NCI-H345 treated with DMSO at 0.1 percent for 48 hours (cell line): ENCODE data around the gene TCF20.

ENCODE experiments used
- DNase-seq: peaks from one replicate; lab custom pipeline; 2025; ENCODE audit not compliant: unreplicated experiment; lab: John Stamatoyannopoulos, UW

TCF20 gene

GRCh38 chr22:42282252-42282942 lies 11.9 kb upstream of the TCF20 start:
- DNase-seq = no peak

- DNase-seq = no peak
These were observed 11.3 kb upstream of the TCF20 start for GRCh38 chr22:42281706-42282251.

- no peak for DNase-seq
These were observed 10.8 kb upstream of the TCF20 start for GRCh38 chr22:42281284-42281683.

GRCh38 chr22:42280836-42281235 lies 10.4 kb upstream of the TCF20 start:
- DNase-seq = no peak

DNA sequence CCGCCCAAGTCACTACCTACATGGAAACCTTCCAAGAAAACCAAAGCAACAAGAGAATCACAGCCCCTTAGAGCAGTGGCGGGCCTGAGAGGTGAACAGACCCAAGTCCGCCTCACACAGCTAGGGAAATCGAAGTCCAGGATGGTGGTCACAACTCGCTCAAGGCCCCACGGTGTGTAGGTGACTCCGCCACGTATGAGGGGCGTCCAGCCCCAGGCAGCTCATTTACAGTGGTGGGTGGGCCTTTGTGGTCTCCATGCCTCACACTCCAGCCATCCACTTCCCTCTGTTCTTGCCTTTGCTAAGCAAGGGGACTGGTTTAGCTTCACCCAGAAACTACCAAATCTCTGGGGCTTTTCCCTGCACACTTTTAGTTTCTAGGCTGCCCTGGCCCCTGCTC lies 9.7 kb upstream of the TCF20 start:
- no peak for DNase-seq

- DNase-seq = no peak
These were observed 9.1 kb upstream of the TCF20 start for GRCh38 chr22:42279425-42280020.

- no peak for DNase-seq
These were observed 7.7 kb upstream of the TCF20 start for GRCh38 chr22:42277988-42278776.

GRCh38 chr22:42277232-42277753 lies 6.8 kb upstream of the TCF20 start:
- DNase-seq = no peak

DNA sequence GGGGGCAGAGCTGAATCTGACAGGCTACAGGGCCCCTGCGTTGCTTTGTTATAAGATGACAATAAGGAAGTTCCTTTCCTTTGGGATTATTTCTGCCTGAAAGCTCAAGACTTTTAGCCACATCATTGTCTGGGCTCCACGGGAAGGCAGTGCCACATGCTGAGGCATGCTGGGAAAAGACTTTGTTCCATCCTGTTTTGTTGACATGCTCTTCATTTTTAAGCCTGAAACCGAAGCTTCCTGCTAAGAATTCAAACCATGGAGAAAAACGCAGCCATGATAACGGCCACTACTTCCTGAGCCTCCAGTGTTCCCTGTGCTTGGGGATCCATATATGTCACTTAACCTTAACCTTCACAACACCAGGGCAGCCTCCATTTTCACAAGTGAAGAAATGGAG lies 5.5 kb upstream of the TCF20 start:
- no peak for DNase-seq

DNA sequence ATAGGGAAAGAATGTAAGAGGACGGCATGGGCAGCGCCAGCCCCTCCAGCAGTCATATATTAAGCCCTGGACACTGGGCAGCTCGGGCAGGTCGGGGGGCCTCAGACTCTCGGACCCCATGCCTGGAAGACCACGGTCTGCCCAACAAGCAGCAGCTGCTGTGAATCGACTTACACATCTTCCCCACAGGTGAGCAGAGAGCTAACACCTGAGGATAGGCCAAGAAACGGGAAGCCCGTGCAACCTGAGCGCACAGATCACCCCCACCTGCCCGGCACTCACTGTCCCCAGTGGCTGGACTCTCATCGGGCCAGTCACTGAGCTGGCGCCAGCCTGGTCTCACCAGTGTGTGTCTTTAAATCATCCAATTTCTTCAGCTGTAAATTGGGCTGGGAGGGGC lies 4.7 kb upstream of the TCF20 start:
- DNase-seq = no peak

- DNase-seq = no peak
These were observed 3.5 kb upstream of the TCF20 start for GRCh38 chr22:42273855-42274451.

DNA sequence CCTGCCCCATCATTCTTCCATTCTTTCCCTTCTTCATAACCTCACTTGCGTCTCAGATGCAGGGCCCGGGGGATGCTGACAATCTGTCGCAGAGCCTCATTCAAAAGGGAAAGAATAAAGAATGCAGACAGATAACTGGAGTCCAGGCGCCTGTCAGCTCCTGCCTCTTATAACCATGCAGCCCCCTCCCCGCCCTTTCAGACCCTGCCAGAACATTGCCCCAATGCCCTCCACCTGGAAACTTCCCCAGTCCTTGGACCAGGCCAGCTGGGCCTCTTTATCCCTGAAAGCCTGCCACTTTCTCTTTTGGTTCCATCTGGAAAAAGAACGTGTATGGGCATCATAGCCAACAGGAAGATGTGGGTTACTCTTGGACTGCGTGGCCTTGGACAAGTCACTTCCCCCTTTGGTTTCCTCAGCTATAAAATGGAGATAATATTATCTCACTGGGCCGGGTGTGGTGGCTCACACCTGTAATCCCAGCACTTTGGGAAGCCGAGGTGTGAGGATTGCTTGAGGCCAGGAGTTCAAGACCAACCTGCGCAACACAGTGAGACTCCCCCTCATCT lies 2.1 kb upstream of the TCF20 start:
- DNase-seq = no peak

- no peak for DNase-seq
These were observed 1.5 kb upstream of the TCF20 start for GRCh38 chr22:42271906-42272305.

DNA sequence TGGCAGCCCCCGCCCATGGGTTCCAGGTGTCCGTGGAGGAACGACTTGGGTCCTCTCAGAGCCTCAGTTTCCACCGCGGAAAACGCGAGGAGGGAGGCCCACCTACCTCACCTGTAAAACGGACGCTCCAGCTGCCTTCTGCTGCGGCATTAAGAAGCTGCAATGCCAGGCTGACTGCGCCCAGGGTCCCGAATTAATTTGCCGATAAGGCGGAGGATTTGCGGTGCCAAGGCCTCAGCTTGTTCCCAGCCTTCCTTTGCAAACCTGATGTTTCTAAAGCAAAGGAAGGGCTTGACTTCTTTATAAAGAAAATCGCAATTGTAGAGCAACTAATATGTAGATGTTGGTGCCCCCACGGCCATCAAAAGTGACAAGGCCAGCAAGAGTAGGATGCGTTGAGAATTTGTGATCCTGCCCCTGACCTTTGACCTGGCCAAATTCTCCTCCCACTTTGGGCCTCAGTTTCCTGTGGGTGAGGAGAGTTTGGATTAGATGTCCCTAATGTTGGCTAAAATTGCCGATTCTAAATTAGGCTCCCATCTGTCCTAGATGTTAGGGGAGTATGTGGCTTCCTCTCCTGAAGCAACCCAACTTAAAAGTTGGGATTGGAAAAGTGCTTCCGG lies 849 bp upstream of the TCF20 start:
- no peak for DNase-seq

- DNase-seq = no peak
These were observed 310 bp downstream of the TCF20 start for GRCh38 chr22:42270176-42270509.

DNA sequence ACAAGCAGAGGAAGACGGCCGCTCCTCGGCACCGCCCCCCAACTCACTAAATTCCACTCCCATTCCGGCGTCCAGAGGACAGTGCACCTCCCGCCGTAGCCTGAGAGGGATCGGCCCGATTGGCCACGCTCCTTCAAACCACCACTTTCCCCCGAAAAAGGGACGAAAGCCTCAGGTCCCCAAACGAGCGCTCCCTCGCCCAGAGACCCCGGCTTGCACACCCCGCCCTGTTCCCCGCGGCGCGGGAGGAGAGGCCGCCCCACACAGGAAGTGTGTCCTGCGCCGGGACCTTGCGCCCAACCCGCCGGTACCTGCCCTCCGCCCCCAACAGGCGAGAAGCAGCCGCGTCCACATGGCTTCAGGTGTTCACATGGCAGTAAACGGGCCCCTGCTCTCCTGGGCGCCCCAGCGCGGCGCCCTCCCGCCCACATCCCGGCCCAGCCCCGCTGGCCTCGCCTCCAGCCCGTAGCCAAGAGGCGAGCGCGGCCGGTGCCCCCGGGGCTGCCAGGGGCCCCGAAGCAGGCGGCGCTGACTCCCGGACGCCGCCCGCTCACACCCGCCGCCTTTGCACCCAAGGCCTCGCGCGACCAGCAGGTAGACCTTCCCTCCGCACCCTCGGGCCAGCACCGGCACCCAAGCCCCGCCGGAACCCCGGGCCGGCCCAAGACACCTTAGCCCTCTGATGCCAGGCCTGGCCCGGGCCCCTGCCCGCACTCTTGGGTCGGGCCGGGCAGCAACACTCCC lies 849 bp downstream of the TCF20 start:
- DNase-seq = no peak

DNA sequence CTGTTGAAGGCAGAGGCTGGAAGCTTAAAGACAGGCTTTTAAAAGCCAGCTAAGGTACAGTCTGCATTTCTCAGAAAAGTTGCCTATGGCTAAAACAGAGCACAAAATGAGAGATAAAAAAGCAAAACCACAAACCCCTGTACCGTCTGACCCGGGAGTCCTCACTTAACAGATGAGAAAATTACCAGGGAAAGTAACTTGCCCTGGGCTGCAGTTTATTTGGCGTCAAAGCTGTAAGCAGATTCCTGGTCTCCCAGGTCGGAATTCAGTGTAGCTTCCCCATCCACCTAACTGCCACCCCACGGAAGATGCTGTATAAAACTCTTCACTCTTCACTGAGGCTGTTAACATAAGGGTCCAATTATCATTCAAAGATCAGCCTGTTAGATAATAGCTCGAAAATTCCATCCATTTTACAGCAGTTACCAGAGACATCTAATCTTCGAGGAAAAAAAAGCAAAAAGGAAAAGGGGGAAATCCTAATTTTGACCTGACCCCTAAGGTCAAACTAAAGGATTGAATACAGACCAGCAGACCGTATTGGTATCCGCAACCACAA lies 1.5 kb downstream of the TCF20 start:
- no peak for DNase-seq

GRCh38 chr22:42265321-42265720 lies 5.1 kb downstream of the TCF20 start:
- DNase-seq = no peak

DNA sequence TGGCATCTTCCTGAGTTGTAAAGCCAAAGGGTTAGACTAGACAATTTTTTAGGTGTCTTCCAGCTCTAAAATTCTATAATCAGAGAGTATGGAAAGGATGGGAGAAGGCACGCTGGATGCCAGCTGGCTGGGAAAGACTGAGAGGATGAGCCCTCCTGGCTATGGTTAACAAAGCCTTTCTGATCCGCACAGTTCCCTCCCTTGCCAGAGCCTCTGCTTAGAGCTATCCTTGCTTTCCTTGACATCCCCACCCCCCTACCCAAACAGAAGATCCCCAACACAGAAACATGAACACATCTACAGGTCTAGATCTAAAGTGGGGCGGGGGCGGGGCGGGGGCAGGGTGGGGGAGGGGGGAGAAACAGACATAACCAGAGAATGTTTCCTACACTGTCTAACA lies 6.5 kb downstream of the TCF20 start:
- no peak for DNase-seq

DNA sequence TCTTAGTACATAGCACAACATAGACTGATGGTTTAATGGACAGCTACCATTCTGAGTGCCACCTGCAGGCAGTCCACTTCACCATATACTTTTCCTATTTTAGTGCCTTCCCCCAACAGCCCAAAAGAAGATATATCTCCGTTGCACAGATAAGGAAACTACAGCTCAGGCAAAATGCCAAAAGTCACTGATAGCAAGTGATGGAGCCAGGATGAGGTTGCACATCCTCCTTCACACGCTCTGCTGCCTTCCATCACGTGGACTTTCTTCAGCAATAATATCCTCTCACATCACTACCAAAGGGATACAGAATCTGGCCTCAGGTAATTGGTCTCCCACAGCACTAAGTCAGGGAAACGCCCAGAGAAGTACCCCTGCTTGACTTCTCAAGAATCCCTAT lies 7.5 kb downstream of the TCF20 start:
- no peak for DNase-seq
